GM21737 (cell line): ENCODE results near the gene SGO1.

Source experiments
- ATAC-seq: cut with Tn5 transposase; IDR thresholded peaks from one replicate; pipeline ENCODE4 v1.9.1; 2021; ENCODE audit warnings: mild to moderate bottlenecking, moderate library complexity; ENCODE audit not compliant: unreplicated experiment

SGO1 gene

GRCh38 chr3:20160230-20160629 lies 25.8 kb downstream of the SGO1 start:
- ATAC-seq: no peak

DNA sequence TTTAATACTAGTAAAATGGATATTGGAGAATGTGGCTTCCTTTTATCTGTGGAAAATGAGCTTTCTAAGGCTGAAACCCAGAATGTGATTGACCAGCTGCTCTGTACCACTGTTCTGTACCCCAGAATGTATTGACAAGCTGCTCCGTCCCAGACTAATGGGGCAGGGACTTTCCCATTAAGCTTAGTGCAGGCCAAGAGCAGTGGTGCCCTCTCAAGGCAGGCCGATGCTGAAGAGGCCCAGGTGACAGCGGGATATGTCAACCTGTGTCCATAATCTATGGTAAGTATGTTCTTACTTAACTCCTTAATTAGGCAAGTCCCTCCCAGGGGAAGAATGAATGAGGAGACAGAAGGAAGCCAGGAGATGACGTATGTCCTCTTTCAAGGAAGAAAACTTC lies 31.1 kb downstream of the SGO1 start:
- no peak for ATAC-seq

DNA sequence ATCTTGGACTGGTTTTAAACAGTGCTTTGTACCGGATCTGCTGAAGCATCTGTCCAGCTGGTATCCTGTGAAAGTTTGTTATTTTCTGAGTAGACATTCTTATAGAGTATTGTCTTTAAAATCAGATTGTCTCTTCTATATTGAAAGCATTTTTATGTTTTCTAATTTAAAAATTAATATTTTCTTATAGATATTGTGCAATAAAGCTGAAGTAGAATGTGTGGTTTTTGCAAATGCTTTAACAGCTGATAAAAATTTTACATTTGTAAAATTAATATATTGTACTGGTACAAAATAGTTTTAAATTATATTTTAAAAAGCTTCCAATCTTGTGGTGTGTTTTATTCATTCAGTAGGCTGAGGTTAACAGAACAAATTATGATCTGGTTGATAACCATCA lies 31.9 kb downstream of the SGO1 start:
- ATAC-seq: no peak

- ATAC-seq: no peak
These were observed 37.5 kb downstream of the SGO1 start for GRCh38 chr3:20148466-20148865.

DNA sequence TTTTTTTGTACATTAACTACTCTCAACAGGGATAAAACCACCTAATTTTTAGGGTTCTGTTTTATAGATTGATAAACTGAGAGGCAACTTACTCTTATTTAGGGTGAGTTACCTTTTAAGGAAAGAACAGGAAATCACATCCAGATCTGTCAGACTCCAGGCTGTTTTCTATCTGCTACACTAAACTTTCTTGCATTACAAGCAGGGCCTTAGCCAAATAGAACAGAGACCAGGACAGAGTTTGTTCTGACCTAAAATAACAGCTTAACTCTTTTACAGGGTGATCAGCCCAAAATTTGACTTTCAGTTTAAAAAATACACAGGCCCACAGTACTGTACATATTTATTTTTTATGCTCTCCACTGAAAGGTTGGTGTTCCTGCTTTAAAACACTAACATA lies 38.6 kb downstream of the SGO1 start:
- ATAC-seq: no peak

- ATAC-seq: no peak
These were observed 39.7 kb downstream of the SGO1 start for GRCh38 chr3:20146301-20146700.

GRCh38 chr3:20145874-20146273 lies 40.1 kb downstream of the SGO1 start:
- no peak for ATAC-seq

DNA sequence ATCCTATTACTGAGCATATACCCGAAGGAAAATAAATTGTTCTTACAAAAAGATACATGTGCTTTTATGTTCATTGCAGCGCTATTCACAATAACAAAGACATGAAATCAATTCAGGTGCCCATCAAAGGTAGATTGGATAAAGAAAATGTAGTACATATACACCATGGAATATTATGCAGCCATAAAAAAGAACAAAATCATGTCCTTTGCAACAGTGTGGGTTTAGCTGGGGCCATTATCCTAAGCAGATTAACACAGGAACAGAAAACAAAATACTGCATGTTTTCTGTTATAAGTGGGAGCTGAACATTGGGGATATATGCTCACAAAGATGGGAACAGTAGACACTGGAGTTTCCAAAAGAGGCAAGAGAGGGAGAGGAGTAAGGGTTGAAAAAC lies 42.5 kb downstream of the SGO1 start:
- ATAC-seq: no peak

- ATAC-seq: no peak
These were observed 43.5 kb downstream of the SGO1 start for GRCh38 chr3:20142517-20142916.

DNA sequence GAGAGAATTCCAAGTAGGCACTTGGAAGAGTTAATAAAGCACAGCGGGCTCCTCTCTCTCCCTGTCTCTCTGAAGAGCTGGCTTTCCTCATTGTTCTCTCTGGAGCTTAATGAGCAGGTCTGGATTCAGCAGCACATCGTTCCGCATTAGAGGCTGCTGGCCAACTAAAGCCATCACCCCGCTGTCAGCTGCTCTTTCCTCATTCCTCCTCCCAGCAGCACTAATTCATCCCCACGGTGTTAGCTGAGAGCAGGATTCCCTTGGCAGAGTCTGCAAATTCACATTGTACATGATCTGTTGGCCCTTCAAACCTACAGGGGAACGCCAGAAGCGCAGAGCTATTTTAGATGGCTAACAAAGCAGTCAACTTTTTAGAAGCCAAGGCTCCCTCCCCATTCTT lies 44.2 kb downstream of the SGO1 start:
- no peak for ATAC-seq

DNA sequence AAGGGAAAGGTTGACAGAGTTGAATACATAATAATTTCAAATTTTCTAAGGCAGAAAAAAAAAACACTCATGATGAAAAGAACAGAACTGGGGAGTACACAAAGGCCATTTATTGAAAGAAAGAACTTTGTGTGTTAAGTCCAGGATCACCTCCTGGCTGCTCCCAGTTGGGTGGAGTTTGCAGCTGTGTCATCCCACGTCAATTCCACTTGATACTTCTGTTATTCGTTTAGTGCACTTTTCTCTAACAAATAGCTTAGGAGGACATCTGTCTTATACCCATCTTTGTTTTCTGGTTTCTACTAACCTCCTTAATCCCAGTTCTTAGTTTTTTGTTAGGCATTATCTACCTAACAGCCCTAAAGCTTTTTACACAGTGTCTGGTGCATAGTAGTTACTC lies 44.7 kb downstream of the SGO1 start:
- no peak for ATAC-seq

DNA sequence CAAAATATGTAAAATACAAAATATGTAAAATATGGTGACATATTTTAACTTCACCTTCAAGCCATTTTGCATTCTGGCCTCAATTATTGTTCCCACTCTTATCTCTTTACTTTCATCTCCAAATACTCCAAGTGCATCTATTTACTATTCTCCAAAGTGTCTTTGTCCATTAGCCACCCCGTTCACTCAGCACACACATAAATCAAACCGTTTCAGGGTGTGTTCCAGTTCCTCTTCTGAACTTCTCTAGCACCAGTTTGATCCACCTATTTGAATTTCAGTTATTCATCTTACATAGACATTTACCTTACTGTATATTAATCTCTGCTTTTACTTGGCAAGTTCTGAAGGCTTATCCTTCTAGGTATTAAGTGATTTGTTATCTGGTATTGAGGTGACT lies 45.1 kb downstream of the SGO1 start:
- ATAC-seq: no peak

DNA sequence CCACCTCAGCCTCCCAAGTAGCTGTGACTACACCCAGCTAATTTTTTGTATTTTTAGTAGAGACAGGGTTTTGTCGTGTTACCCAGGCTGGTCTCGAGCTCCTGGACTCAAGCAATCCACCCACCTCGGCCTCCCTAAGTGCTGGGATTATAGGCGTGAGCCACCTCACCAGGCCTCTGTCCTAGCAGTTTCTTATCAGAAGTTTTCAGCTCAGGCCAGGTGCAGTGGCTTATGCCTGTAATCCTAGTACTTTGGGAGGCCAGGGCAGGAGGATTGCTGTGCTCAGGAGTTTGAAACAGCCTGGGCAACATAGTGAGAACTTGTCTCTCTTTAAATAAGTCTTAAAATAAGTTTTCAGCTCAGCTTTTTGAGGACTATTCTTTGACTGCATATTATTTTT lies 48.4 kb downstream of the SGO1 start:
- ATAC-seq: no peak

GRCh38 chr3:20136231-20136630 lies 49.8 kb downstream of the SGO1 start:
- no peak for ATAC-seq

GRCh38 chr3:20130106-20130505 lies 55.9 kb downstream of the SGO1 start:
- ATAC-seq: no peak

- ATAC-seq: no peak
These were observed 57.6 kb downstream of the SGO1 start for GRCh38 chr3:20128358-20128757.

DNA sequence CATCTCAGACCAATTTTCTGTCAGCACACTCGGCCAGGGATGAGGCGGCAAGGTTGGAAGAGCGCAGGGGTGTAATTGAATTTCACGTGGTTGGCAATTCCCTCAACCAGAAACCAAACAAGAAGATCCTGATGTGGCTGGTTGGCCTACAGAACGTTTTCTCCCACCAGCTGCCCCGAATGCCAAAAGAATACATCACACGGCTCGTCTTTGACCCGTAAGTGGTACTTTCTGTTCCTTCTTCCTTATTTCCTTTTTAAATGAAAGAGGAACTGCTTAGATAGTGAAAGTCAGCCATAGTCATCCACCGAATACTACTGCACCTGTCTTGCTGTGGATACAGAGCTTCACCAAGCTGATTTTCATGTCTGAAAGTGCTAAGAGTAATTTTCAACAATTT lies 60.1 kb downstream of the SGO1 start:
- peak; percentile 99 for ATAC-seq

DNA sequence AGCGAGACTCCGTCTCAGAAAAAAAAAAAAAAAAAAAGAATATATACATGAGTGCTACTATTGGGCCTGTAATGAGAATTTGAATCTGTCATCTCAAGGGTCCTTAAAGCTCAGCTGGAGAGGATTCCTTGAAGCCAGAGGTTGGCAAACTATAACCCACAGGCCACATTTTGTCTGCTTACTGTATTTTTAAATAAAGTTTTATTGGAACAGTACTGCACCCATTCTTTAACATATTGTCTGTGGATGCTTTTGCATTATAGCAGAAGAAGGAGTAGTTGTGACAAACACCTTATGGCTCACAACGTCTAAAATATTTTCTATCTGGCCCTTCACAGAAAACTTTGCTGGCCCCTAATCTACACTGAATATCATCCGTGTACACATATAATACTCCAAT lies 60.7 kb downstream of the SGO1 start:
- no peak for ATAC-seq

DNA sequence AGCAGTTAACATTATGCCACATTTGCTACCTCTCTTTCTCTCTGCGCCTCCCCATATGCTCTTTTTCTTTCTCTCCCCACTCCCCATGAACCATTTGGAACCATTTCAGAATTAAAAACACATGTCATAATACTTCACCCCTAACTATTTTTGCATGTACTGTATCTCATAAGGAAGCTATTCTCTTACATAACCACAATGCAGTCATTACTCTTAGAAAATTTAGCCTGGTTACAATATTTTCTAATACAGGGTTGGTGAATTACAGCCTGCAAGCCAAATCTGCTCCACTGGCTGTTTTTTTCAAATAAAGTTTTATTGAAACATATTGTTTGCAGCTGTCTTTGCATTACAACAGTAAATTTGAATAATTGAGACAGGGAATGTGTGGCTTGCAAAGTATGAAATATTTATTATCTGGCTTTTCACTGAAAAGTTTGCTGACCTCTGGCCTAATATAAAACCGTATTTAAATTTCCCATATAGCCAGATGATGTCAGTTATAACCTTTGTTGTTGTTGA lies 62.8 kb downstream of the SGO1 start:
- no peak for ATAC-seq

GRCh38 chr3:20121088-20121487 lies 64.9 kb downstream of the SGO1 start:
- no peak for ATAC-seq
